ENCODE data around the gene ZBTB40.

ZBTB40 gene

GRCh38 chr1:22529901-22530621 lies 78.4 kb downstream of the ZBTB40 start:
- no peak for DNase-seq (ENCODE audit: low spot score)
- FAIRE-seq: no peak

- no peak for FAIRE-seq
- DNase-seq (ENCODE audit: low spot score): no peak
These were observed 79.1 kb downstream of the ZBTB40 start for GRCh38 chr1:22530715-22531114.

GRCh38 chr1:22531251-22531650 lies 79.6 kb downstream of the ZBTB40 start:
- no peak for FAIRE-seq
- no peak for DNase-seq (ENCODE audit: low spot score)

GRCh38 chr1:22533244-22533895 lies 81.7 kb downstream of the ZBTB40 start:
- FAIRE-seq (no peak), DNase-seq (ENCODE audit: low spot score) (no peak)

GRCh38 chr1:22534951-22535350 lies 83.3 kb downstream of the ZBTB40 start:
- FAIRE-seq: no peak
- DNase-seq (ENCODE audit: low spot score): no peak

GRCh38 chr1:22535399-22535798 lies 83.7 kb downstream of the ZBTB40 start:
- FAIRE-seq (no peak), DNase-seq (ENCODE audit: low spot score) (no peak)

- FAIRE-seq (no peak), DNase-seq (ENCODE audit: low spot score) (no peak)
These were observed 84.9 kb downstream of the ZBTB40 start for GRCh38 chr1:22536506-22536905.

GRCh38 chr1:22537441-22538139 lies 85.9 kb downstream of the ZBTB40 start:
- FAIRE-seq: no peak
- DNase-seq (ENCODE audit: low spot score): no peak

GRCh38 chr1:22539510-22540118 lies 88.0 kb downstream of the ZBTB40 start:
- DNase-seq (ENCODE audit: low spot score) (no peak), FAIRE-seq (no peak)

GRCh38 chr1:22540337-22540736 lies 88.7 kb downstream of the ZBTB40 start:
- no peak for DNase-seq (ENCODE audit: low spot score)
- no peak for FAIRE-seq

- FAIRE-seq: no peak
- no peak for DNase-seq (ENCODE audit: low spot score)
These were observed 91.2 kb downstream of the ZBTB40 start for GRCh38 chr1:22542886-22543285.

GRCh38 chr1:22543679-22544078 lies 92.0 kb downstream of the ZBTB40 start:
- DNase-seq (ENCODE audit: low spot score): no peak
- no peak for FAIRE-seq

- DNase-seq (ENCODE audit: low spot score): no peak
- FAIRE-seq: no peak
These were observed 93.0 kb downstream of the ZBTB40 start for GRCh38 chr1:22544606-22545005.

- FAIRE-seq: no peak
- no peak for DNase-seq (ENCODE audit: low spot score)
These were observed 93.5 kb downstream of the ZBTB40 start for GRCh38 chr1:22545141-22545540.

- DNase-seq (ENCODE audit: low spot score) (no peak), FAIRE-seq (no peak)
These were observed 95.7 kb downstream of the ZBTB40 start for GRCh38 chr1:22547186-22547817.

GRCh38 chr1:22547818-22548462 lies 96.3 kb downstream of the ZBTB40 start:
- no peak for FAIRE-seq
- no peak for DNase-seq (ENCODE audit: low spot score)

- no peak for DNase-seq (ENCODE audit: low spot score)
- no peak for FAIRE-seq
These were observed 98.4 kb downstream of the ZBTB40 start for GRCh38 chr1:22550021-22550420.

GRCh38 chr1:22551591-22551990 lies 99.9 kb downstream of the ZBTB40 start:
- FAIRE-seq (no peak), DNase-seq (ENCODE audit: low spot score) (no peak)

GRCh38 chr1:22552021-22552420 lies 100.4 kb downstream of the ZBTB40 start:
- DNase-seq (ENCODE audit: low spot score) (no peak), FAIRE-seq (no peak)

GRCh38 chr1:22553104-22553880 lies 101.6 kb downstream of the ZBTB40 start:
- FAIRE-seq (no peak), DNase-seq (ENCODE audit: low spot score) (no peak)
